Activated CD4-positive, alpha-beta T cell treated with anti-CD3 and anti-CD28 coated beads, Interleukin-2, amount 10 ng/mL, durations not matched to agents 24 days and 14 days (primary cell): Measurements from ENCODE around the gene MSS51. TPM values are rescaled to one million over a fixed set of nuclear protein-coding genes. Genes with fewer than 3 reads are reported as not detected.

ENCODE experiments used
- DNase-seq: peaks from one replicate; pipeline ENCODE4 v3.0.0; 2022
- H3K27ac Mint-ChIP-seq: one replicate; pipeline ENCODE4 v1.8.0; 2022; ENCODE audit warnings: mild to moderate bottlenecking, mixed read lengths
- H3K27me3 Mint-ChIP-seq: one replicate; pipeline ENCODE4 v1.8.0; 2022; ENCODE audit warnings: mixed read lengths
- H3K36me3 Mint-ChIP-seq: one replicate; pipeline ENCODE4 v1.8.0; 2022; ENCODE audit warnings: low read depth, mild to moderate bottlenecking, mixed read lengths
- H3K4me1 Mint-ChIP-seq: one replicate; pipeline ENCODE4 v1.8.0; 2021; ENCODE audit warnings: mixed read lengths
- H3K4me3 Mint-ChIP-seq: one replicate; pipeline ENCODE4 v1.8.0; 2022; ENCODE audit warnings: mild to moderate bottlenecking, moderate library complexity, mixed read lengths
- H3K9me3 Mint-ChIP-seq: one replicate; pipeline ENCODE4 v1.8.0; 2021; ENCODE audit warnings: mixed read lengths
- intact Hi-C: fragments of 100-400 bp; cut with micrococcal nuclease; formaldehyde crosslinking; loops from one replicate; pipeline ENCODE4 v1.15.1; 2023
- total RNA-seq: library from RNA; stranded (reverse); gene quantifications from 2 replicates; pipeline ENCODE4 v1.2.3, GENCODE V29; 2022

The MSS51 gene
- total RNA-seq, 1 donor from 2014 or later: 2.5 TPM

GRCh38 chr10:73439605-73440312 is 6.4 kb upstream of the MSS51 start:
- Mint-ChIP-seq H3K4me3 (no peak overlapping the region), H3K27ac (peak overlapping the region; percentile 49), H3K9me3 (no peaks in the 10 kb centered on the region), H3K27me3 (no peaks in the 10 kb centered on the region), H3K4me1 (peaks cover 14% of the 10 kb centered on the region), H3K36me3 (peaks cover 30% of the 10 kb centered on the region)
- no peak for DNase-seq
- intact Hi-C loops: no loop called here

GRCh38 chr10:73439055-73439454 is 5.7 kb upstream of the MSS51 start:
- Mint-ChIP-seq H3K4me3 (no peak overlapping the region), H3K27ac (no peak overlapping the region), H3K27me3 (no peaks in the 10 kb centered on the region), H3K4me1 (peaks cover 14% of the 10 kb centered on the region), H3K9me3 (no peaks in the 10 kb centered on the region), H3K36me3 (peaks cover 25% of the 10 kb centered on the region)
- intact Hi-C loops: no loop called here
- no peak for DNase-seq

- H3K27me3 Mint-ChIP-seq: no peaks in the 10 kb centered on the region
- no peak overlapping the region for H3K4me3 Mint-ChIP-seq
- H3K4me1 Mint-ChIP-seq: peaks cover 7% of the 10 kb centered on the region
- H3K27ac Mint-ChIP-seq: no peak overlapping the region
- intact Hi-C loops: no loop called here
- no peaks in the 10 kb centered on the region for H3K9me3 Mint-ChIP-seq
- DNase-seq: no peak
- peaks cover 21% of the 10 kb centered on the region for H3K36me3 Mint-ChIP-seq
These were observed 469 bp downstream of the MSS51 start for GRCh38 chr10:73432646-73433537.

GRCh38 chr10:73426318-73426717 is 7.0 kb downstream of the MSS51 start:
- DNase-seq: no peak
- Mint-ChIP-seq H3K4me1 (no peaks in the 10 kb centered on the region), H3K36me3 (peaks cover 51% of the 10 kb centered on the region), H3K4me3 (no peak overlapping the region), H3K9me3 (no peaks in the 10 kb centered on the region), H3K27ac (no peak overlapping the region), H3K27me3 (no peaks in the 10 kb centered on the region)
- intact Hi-C loops: no loop called here

GRCh38 chr10:73424478-73424877 is 8.9 kb downstream of the MSS51 start:
- Mint-ChIP-seq H3K36me3 (peaks cover 46% of the 10 kb centered on the region), H3K9me3 (no peaks in the 10 kb centered on the region), H3K4me3 (no peak overlapping the region), H3K27ac (no peak overlapping the region), H3K4me1 (no peaks in the 10 kb centered on the region), H3K27me3 (no peaks in the 10 kb centered on the region)
- intact Hi-C loops: no loop called here
- no peak for DNase-seq

GRCh38 chr10:73423309-73423708 is 10.1 kb downstream of the MSS51 start:
- no peaks in the 10 kb centered on the region for H3K9me3 Mint-ChIP-seq
- peaks cover 46% of the 10 kb centered on the region for H3K36me3 Mint-ChIP-seq
- no peaks in the 10 kb centered on the region for H3K27me3 Mint-ChIP-seq
- H3K27ac Mint-ChIP-seq: no peak overlapping the region
- no peak overlapping the region for H3K4me3 Mint-ChIP-seq
- intact Hi-C loops: no loop called here
- DNase-seq: no peak
- H3K4me1 Mint-ChIP-seq: no peaks in the 10 kb centered on the region

GRCh38 chr10:73416571-73416970 is 16.8 kb downstream of the MSS51 start:
- H3K27ac Mint-ChIP-seq: no peak overlapping the region
- H3K36me3 Mint-ChIP-seq: peaks cover 5% of the 10 kb centered on the region
- peaks cover 15% of the 10 kb centered on the region for H3K4me1 Mint-ChIP-seq
- H3K27me3 Mint-ChIP-seq: no peaks in the 10 kb centered on the region
- H3K9me3 Mint-ChIP-seq: no peaks in the 10 kb centered on the region
- intact Hi-C loops: no loop called here
- no peak overlapping the region for H3K4me3 Mint-ChIP-seq
- no peak for DNase-seq

GRCh38 chr10:73414230-73414945 is 19.0 kb downstream of the MSS51 start:
- peak overlapping the region; percentile 66 for H3K27ac Mint-ChIP-seq
- H3K36me3 Mint-ChIP-seq: peaks cover 19% of the 10 kb centered on the region
- DNase-seq: peak; percentile 66
- peaks cover 26% of the 10 kb centered on the region for H3K4me1 Mint-ChIP-seq
- H3K4me3 Mint-ChIP-seq: peak overlapping the region; percentile 92
- intact Hi-C loops: loop anchor here (1.0 to 5.0 kb wide), 6 partner anchors 56 to 330 kb away; partner anchors contain the start of genes CFAP70, MRPS16, P4HA1 and SEC24C
- H3K9me3 Mint-ChIP-seq: peaks cover 4% of the 10 kb centered on the region
- H3K27me3 Mint-ChIP-seq: no peaks in the 10 kb centered on the region

- Mint-ChIP-seq H3K36me3 (peaks cover 26% of the 10 kb centered on the region), H3K4me1 (peaks cover 33% of the 10 kb centered on the region), H3K27me3 (no peaks in the 10 kb centered on the region), H3K27ac (peak within 1 kb of the TSS; percentile 90), H3K4me3 (peak within 1 kb of the TSS; percentile 92), H3K9me3 (peaks cover 4% of the 10 kb centered on the region)
- intact Hi-C loops: loop anchor here (1.0 to 5.0 kb wide), 6 partner anchors 55 to 331 kb away; partner anchors contain the start of genes CFAP70, MRPS16, P4HA1 and SEC24C
- DNase-seq: peak; percentile 97
These were observed 19.7 kb downstream of the MSS51 start, which contains the start of gene ANXA7 for GRCh38 chr10:73413528-73414229. Gene ANXA7 (minus strand): TSS chr10:73414058. CDS start chr10:73400856, 13,202 bp downstream.

- H3K27ac Mint-ChIP-seq: peak overlapping the region; percentile 90
- peaks cover 26% of the 10 kb centered on the region for H3K36me3 Mint-ChIP-seq
- no peaks in the 10 kb centered on the region for H3K27me3 Mint-ChIP-seq
- peak; percentile 86 for DNase-seq
- H3K4me3 Mint-ChIP-seq: peak overlapping the region; percentile 92
- intact Hi-C loops: loop anchor here (5.0 kb wide), 2 partner anchors 214 to 316 kb away; partner anchors contain the start of gene P4HA1
- peaks cover 34% of the 10 kb centered on the region for H3K4me1 Mint-ChIP-seq
- H3K9me3 Mint-ChIP-seq: peaks cover 4% of the 10 kb centered on the region
These were observed 20.2 kb downstream of the MSS51 start for GRCh38 chr10:73413108-73413527.

- peaks cover 40% of the 10 kb centered on the region for H3K36me3 Mint-ChIP-seq
- no peak for DNase-seq
- intact Hi-C loops: loop anchor here (5.0 kb wide), 2 partner anchors 216 to 314 kb away; partner anchors contain the start of gene P4HA1
- H3K9me3 Mint-ChIP-seq: peaks cover 4% of the 10 kb centered on the region
- H3K4me1 Mint-ChIP-seq: peaks cover 42% of the 10 kb centered on the region
- H3K27me3 Mint-ChIP-seq: no peaks in the 10 kb centered on the region
- no peak overlapping the region for H3K4me3 Mint-ChIP-seq
- H3K27ac Mint-ChIP-seq: no peak overlapping the region
These were observed 22.5 kb downstream of the MSS51 start for GRCh38 chr10:73410897-73411296.

GRCh38 chr10:73408978-73409521 is 24.3 kb downstream of the MSS51 start:
- H3K27me3 Mint-ChIP-seq: no peaks in the 10 kb centered on the region
- intact Hi-C loops: no loop called here
- H3K4me3 Mint-ChIP-seq: no peak overlapping the region
- H3K27ac Mint-ChIP-seq: no peak overlapping the region
- H3K36me3 Mint-ChIP-seq: peaks cover 42% of the 10 kb centered on the region
- peaks cover 34% of the 10 kb centered on the region for H3K4me1 Mint-ChIP-seq
- no peak for DNase-seq
- peaks cover 4% of the 10 kb centered on the region for H3K9me3 Mint-ChIP-seq

GRCh38 chr10:73408061-73408460 is 25.3 kb downstream of the MSS51 start:
- no peaks in the 10 kb centered on the region for H3K27me3 Mint-ChIP-seq
- no peak overlapping the region for H3K27ac Mint-ChIP-seq
- H3K36me3 Mint-ChIP-seq: peaks cover 40% of the 10 kb centered on the region
- H3K4me1 Mint-ChIP-seq: peaks cover 32% of the 10 kb centered on the region
- no peak for DNase-seq
- no peak overlapping the region for H3K4me3 Mint-ChIP-seq
- intact Hi-C loops: no loop called here
- peaks cover 4% of the 10 kb centered on the region for H3K9me3 Mint-ChIP-seq
